Neural crest cell (in vitro differentiated cells): Measurements from ENCODE around the gene GHRHR. TPM values are rescaled to one million over a fixed set of nuclear protein-coding genes. Genes with fewer than 3 reads are reported as not detected.
A peak's percentile ranks its signal among the peaks of the same experiment; 100 is the strongest.

ENCODE experiments used
- DNase-seq: peaks from one replicate; pipeline ENCODE4 v3.0.0; 2021; ENCODE audit warnings: low read depth, mixed read lengths, low spot score
- H3K27ac Mint-ChIP-seq: one replicate; pipeline ENCODE4 v1.8.0; 2021; ENCODE audit warnings: mild to moderate bottlenecking, mixed read lengths; ENCODE audit not compliant: unreplicated experiment
- H3K27me3 Mint-ChIP-seq: 2 replicates; pipeline ENCODE4 v1.8.0; 2021; ENCODE audit warnings: low read depth, mild to moderate bottlenecking, mixed read lengths
- H3K36me3 Mint-ChIP-seq: 2 replicates; pipeline ENCODE4 v1.8.0; 2021; ENCODE audit warnings: low read depth, mild to moderate bottlenecking, mixed read lengths
- H3K4me1 Mint-ChIP-seq: 2 replicates; pipeline ENCODE4 v1.8.0; 2021; ENCODE audit warnings: mixed read lengths
- H3K4me3 Mint-ChIP-seq: one replicate; pipeline ENCODE4 v1.8.0; 2021; ENCODE audit warnings: mild to moderate bottlenecking, mixed read lengths
- H3K9me3 Mint-ChIP-seq: 2 replicates; pipeline ENCODE4 v1.8.0; 2021; ENCODE audit warnings: mixed read lengths
- total RNA-seq: library from RNA; stranded (reverse); gene quantifications from 2 replicates; pipeline ENCODE4 v1.2.1, GENCODE V29; 2021
- TF ChIP-seq, protein P1 (sequence below): fragments of 200-600 bp; sonication (generic); conservative IDR thresholded peaks from 2 replicates; pipeline ENCODE4 v1.5.0; 2021; ENCODE audit warnings: antibody characterized with exemption, mild to moderate bottlenecking

Gene GHRHR
- total RNA-seq, 1 donor from 2014 or later, result not detected

DNA sequence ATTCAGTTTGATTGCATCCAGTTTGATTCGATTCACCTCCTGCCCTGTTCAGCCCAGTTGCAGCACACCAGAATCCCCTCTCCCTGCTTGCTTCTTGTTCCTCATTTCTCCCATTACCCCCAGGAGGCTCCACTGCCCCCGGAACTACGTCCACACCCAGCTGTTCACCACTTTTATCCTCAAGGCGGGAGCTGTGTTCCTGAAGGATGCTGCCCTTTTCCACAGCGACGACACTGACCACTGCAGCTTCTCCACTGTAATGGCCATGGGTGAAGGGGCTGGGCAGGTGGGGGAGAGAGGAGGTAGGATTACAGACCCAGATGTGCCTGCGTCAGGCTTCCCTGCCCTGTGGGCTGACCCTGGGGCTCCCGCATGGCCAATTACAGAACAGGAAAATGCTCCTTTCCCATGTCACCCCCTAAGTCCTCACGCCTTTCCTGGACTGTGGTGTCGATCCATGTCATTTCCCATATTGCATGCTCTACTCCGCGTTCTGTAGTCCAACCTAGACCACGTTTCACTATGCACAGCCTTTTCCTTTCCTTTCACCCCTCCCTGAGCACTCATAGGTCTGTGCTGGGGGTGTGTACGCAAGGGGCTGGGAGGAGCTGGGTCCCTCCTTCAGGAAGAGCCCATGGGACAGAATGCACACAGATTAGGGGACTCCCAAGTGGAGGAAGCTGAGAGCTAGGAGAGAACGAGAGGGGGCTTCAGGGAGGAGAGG, 8.2 kb downstream of the GHRHR start:
- Mint-ChIP-seq H3K9me3 (no peaks in the 10 kb centered on the region), H3K4me3 (no peak overlapping the region), H3K27ac (peak overlapping the region; percentile 54), H3K4me1 (peaks cover 9% of the 10 kb centered on the region), H3K27me3 (peaks cover 18% of the 10 kb centered on the region), H3K36me3 (no peaks in the 10 kb centered on the region)
- no peak for DNase-seq
- TF ChIP-seq, protein P1, sequence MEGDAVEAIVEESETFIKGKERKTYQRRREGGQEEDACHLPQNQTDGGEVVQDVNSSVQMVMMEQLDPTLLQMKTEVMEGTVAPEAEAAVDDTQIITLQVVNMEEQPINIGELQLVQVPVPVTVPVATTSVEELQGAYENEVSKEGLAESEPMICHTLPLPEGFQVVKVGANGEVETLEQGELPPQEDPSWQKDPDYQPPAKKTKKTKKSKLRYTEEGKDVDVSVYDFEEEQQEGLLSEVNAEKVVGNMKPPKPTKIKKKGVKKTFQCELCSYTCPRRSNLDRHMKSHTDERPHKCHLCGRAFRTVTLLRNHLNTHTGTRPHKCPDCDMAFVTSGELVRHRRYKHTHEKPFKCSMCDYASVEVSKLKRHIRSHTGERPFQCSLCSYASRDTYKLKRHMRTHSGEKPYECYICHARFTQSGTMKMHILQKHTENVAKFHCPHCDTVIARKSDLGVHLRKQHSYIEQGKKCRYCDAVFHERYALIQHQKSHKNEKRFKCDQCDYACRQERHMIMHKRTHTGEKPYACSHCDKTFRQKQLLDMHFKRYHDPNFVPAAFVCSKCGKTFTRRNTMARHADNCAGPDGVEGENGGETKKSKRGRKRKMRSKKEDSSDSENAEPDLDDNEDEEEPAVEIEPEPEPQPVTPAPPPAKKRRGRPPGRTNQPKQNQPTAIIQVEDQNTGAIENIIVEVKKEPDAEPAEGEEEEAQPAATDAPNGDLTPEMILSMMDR, result no peak

DNA sequence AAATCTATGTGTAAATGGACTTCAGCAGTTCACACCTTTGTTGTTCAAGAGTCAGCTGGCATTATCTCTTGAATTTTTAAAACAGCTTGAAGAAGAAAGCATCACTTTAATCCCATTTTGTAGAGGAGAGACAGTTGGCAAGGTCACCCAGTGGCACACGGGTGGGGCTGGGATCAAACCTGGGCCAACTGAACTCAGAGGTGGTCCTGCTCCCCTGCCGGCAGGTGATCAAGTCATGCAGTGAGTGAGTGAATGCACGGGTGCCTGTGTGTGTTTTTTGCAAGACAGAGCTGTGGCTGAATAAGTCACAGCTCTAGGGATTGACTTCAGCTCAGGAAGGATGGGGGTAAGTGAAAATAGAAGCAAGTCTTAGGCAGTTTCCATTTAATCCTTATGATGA, 9.5 kb downstream of the GHRHR start:
- no peaks in the 10 kb centered on the region for H3K36me3 Mint-ChIP-seq
- no peak overlapping the region for H3K27ac Mint-ChIP-seq
- H3K4me1 Mint-ChIP-seq, result peaks cover 14% of the 10 kb centered on the region
- TF ChIP-seq, protein P1, result no peak
- DNase-seq, result no peak
- no peaks in the 10 kb centered on the region for H3K9me3 Mint-ChIP-seq
- H3K27me3 Mint-ChIP-seq, result peaks cover 25% of the 10 kb centered on the region
- H3K4me3 Mint-ChIP-seq, result no peak overlapping the region

DNA sequence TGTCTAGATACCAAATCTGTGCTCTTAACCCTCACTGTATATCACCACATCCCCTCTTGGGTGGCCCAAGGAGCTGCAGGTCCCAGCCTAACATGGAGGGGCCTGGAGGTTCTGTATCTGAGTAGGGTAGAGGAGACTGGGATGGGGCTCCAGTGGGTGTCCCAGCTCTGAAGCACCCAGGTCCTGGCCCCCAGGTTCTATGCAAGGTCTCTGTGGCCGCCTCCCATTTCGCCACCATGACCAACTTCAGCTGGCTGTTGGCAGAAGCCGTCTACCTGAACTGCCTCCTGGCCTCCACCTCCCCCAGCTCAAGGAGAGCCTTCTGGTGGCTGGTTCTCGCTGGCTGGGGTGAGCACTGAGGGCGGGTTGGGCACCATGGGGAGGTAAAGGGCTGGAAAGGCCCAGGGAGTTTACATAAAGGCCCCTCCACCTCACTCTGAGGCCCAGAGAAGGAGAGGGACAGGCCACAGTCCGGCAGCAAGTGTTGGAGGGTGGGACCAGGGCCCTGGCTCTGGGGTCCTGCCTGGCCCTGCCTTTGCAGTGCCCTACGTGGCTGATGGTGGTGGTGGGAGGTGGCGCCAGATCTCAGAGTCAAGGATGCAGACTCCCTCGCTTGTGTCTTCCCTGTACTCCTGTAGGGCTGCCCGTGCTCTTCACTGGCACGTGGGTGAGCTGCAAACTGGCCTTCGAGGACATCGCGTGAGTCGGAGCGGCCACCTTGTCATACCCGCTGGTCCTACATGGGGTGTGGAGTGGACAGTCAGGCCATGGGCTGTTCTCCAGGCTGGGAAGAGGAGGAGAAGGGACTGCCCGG, 10.2 kb downstream of the GHRHR start:
- Mint-ChIP-seq H3K36me3 (no peaks in the 10 kb centered on the region), H3K27ac (no peak overlapping the region), H3K4me3 (no peak overlapping the region), H3K9me3 (no peaks in the 10 kb centered on the region), H3K4me1 (peaks cover 14% of the 10 kb centered on the region), H3K27me3 (peaks cover 31% of the 10 kb centered on the region)
- no peak for DNase-seq
- TF ChIP-seq, protein P1, result no peak

DNA sequence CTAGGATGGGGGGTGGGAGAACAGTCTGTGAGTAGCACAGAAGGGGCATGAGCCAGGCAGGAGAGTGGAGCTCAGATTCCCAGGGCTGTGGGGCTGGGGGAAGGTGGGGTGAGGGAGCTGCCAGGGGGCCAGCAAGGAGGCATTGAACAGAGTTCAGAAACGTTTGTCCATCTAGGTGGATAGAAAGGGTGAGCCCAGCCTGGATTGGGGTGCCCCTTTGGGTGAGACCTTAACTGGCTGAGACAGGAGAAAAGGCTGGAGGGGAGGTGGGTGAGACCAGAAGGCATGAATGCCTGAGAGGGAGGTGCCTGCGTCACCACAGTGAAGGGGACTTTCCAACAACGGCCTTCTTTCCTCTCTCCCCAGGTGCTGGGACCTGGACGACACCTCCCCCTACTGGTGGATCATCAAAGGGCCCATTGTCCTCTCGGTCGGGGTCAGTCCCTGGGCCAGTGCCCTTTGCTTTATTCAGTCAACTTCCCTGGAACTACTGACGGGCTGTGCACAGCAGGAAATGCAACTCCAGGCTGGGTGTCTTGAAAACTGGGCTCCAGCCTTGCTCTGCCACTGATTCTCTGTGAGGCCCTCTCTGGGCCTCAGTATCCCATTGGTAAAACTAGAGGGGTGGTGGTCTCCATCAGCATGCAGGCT, 11.0 kb downstream of the GHRHR start:
- H3K9me3 Mint-ChIP-seq, result no peaks in the 10 kb centered on the region
- H3K27ac Mint-ChIP-seq, result peak overlapping the region; percentile 45
- no peak overlapping the region for H3K4me3 Mint-ChIP-seq
- DNase-seq, result peak; percentile 41
- TF ChIP-seq, protein P1, result peak; percentile 69
- H3K4me1 Mint-ChIP-seq, result peaks cover 14% of the 10 kb centered on the region
- H3K27me3 Mint-ChIP-seq, result peaks cover 36% of the 10 kb centered on the region
- no peaks in the 10 kb centered on the region for H3K36me3 Mint-ChIP-seq

DNA sequence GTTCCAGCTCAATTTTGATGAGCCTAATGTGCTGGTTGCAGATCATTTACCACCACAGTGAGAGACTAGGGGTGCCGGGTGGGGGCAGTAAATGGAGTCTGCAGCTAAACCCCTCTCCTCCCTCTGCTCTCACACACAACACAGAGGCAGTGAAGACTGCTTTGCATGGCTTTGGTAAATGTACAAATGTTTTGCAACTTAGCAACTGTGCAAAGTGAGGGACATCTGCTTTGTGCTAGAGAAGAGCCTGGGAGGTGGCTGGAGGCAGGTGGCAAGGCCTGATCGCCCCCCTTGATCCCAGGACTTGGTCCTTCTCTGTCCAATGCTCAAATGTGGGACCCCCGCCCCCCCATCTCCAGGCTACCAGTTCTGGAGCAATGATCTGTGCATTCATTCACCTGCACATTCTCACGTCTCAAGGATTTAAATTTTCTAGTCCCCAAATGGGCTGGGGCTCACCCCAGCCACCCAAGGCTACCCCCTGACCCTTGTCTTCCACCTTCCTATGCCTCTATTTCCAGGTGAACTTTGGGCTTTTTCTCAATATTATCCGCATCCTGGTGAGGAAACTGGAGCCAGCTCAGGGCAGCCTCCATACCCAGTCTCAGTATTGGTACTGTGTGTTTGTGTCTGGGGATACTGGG, 11.6 kb downstream of the GHRHR start:
- no peak overlapping the region for H3K4me3 Mint-ChIP-seq
- peaks cover 14% of the 10 kb centered on the region for H3K4me1 Mint-ChIP-seq
- H3K27ac Mint-ChIP-seq, result no peak overlapping the region
- TF ChIP-seq, protein P1, result no peak
- no peaks in the 10 kb centered on the region for H3K9me3 Mint-ChIP-seq
- H3K27me3 Mint-ChIP-seq, result peaks cover 39% of the 10 kb centered on the region
- H3K36me3 Mint-ChIP-seq, result no peaks in the 10 kb centered on the region
- no peak for DNase-seq
